HAP-1 (cell line): Measurements from ENCODE around the gene SDC3.
"Not testable (repeated sequence)": the region's sequence is repeated elsewhere in the genome, so short reads cannot be mapped to it uniquely, and the experiment has no call there.

Experiments used
- DNase-seq, 2 experiments: peaks; one replicate each; pipeline ENCODE4 v3.0.0-alpha.2; 2016 to 2020; ENCODE audit warnings: low spot score in 2 of 2
- H3K27me3 ChIP-seq: fragments of 250-450 bp; sonication (Bioruptor Pico); 2 replicates; pipeline ENCODE4 v1.5.1; 2020; ENCODE audit warnings: low read depth, mild to moderate bottlenecking, moderate library complexity
- H3K36me3 ChIP-seq: fragments of 250-450 bp; sonication (Bioruptor Pico); replicated peaks from 2 replicates; pipeline ENCODE4 v1.5.1; 2020; ENCODE audit warnings: mild to moderate bottlenecking
- H3K4me1 ChIP-seq: fragments of 250-450 bp; sonication (Bioruptor Pico); 2 replicates; pipeline ENCODE4 v1.5.1; 2020; ENCODE audit warnings: mild to moderate bottlenecking
- H3K4me3 ChIP-seq: fragments of 250-450 bp; sonication (Bioruptor Pico); 2 replicates; pipeline ENCODE4 v1.5.1; 2020; ENCODE audit warnings: mild to moderate bottlenecking, moderate library complexity
- H3K9me3 ChIP-seq: fragments of 250-450 bp; sonication (Bioruptor Pico); 2 replicates; pipeline ENCODE4 v1.5.1; 2020; ENCODE audit warnings: mild to moderate bottlenecking, moderate library complexity
- in situ Hi-C: fragments of 300-500 bp; cut with MboI; formaldehyde crosslinking; loops from 3 replicates; pipeline ENCODE4 v1.14.3; 2020; ENCODE audit warnings: low sequenced_read_pairs, inconsistent platforms, mixed read lengths

The SDC3 gene

DNA sequence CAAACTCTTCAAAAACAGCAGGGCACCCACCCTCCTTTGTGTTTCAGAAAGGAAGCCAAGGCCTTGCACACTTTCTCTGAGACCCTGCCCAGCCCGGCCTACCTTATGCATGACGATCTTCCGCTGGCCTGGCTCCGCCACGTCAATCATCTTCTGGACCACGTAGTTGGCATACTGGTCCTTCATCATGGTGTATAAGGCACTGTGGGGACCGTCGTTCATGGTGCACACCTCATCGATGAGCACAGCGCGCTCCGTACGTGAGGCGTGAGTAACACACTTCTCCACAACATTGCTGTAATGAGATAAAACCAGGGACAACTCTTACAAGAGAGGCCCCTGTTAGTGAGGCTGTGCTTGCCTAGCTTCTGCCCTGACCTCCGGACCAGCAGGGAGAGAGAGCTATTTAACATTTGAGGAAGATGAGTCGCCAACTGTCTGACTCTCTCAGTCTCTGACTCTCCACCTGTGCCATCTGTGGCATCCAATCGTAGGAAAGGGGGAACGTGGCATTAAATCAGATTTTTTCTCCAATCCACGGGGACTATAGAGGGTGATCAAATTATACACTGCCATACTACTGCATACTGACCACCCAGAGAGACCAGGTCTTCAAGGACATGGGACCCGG, 28.1 kb upstream of the SDC3 start:
- Histone ChIP-seq H3K27me3 (no peaks in the 10 kb centered on the region), H3K4me3 (no peak overlapping the region), H3K9me3 (no peaks in the 10 kb centered on the region), H3K36me3 (peaks cover 84% of the 10 kb centered on the region), H3K4me1 (no peaks in the 10 kb centered on the region)
- in situ Hi-C loops = no loop called here
- DNase-seq = no peak

DNA sequence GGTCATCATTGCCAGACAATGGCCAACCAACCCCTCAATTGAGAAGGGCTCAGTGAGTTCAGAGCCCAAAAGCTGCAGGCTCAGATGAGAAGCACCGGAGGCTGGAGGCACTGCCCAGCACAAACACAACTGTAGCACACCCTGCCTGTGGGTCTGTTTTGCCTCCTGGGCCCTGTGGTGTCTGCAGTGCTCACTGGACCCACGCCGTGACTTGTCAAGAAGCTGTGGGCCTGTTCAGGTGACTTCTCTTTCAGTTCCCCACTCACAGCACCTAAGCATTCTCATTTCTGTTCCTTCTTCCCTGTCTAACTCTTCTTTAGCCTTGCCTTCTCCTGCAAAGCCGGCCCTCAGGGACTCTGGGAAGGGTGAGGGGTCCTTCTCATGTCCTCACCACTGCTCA, 27.2 kb upstream of the SDC3 start:
- peaks cover 78% of the 10 kb centered on the region for H3K36me3 ChIP-seq
- H3K9me3 ChIP-seq, DNase-seq, in situ Hi-C loops, H3K27me3 ChIP-seq, H3K4me1 ChIP-seq, H3K4me3 ChIP-seq: not testable (repeated sequence)

DNA sequence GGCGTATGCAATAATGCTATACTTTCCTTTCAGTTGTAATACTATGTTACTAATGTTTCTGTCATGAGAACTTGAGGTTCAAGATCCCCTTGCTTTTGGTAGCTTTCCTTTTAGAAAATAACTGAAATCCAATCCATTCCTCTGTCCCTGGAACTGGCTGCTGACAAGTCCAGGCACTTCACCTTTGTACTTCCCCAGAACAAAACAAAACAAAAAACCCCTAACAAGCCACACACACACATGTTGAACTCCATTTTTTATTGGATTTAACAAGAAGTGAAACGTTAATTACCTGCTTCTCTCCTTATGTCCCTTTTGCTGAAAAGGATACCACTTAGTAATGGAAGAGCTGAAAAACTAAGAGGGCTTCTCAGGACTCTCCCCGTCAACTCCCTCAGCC, 26.1 kb upstream of the SDC3 start:
- Histone ChIP-seq H3K27me3 (no peaks in the 10 kb centered on the region), H3K36me3 (peaks cover 67% of the 10 kb centered on the region), H3K4me3 (no peak overlapping the region), H3K9me3 (no peaks in the 10 kb centered on the region), H3K4me1 (no peaks in the 10 kb centered on the region)
- DNase-seq = no peak
- in situ Hi-C loops = no loop called here

DNA sequence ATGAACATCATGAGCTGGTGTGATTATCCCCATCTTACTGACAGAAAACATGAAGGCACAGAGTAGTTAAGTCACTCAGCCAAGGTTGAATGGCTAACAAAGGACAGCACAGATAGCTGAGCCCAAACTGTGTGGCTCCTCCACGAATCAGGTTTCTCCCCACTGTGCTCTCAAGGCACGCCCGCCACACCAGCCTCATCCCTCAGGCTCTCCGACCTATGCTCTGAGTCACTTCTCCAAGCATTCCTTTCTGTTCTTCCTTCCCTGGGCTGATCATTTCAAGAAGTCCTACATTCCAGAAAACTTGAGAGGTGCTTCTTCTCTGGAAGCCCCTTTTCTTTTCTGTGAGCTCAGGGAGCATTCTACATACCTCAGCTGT, 25.3 kb upstream of the SDC3 start:
- H3K36me3 ChIP-seq = peaks cover 59% of the 10 kb centered on the region
- no peaks in the 10 kb centered on the region for H3K9me3 ChIP-seq
- H3K27me3 ChIP-seq = no peaks in the 10 kb centered on the region
- no peak overlapping the region for H3K4me3 ChIP-seq
- H3K4me1 ChIP-seq = no peaks in the 10 kb centered on the region
- DNase-seq = no peak
- in situ Hi-C loops = no loop called here

DNA sequence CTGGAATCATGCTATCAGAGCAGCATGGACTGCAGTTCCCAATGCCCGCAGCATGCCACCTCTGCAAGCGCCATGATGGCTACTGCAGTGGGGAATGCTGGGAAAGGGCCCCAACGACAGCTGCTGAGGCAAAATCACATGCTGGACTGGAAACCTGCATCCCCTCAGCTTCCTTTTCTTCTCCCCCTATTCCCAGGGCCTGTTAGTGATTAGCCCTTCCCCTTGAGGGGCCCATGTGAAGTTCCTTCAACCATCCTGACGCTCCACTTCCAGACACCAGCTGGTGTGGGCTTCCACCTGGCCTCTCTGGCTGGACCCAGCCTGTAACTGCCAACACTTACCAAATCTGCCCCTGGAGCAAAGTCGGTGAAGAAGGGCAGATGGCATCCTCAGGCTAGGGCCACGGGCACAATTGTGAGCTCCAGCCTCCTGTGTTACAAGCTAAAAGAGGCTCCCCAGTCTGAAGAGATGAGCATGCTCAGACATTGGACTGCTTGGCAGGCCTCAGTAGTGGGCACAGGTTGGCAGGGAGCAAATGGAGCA, 22.1 kb upstream of the SDC3 start:
- Histone ChIP-seq H3K27me3 (no peaks in the 10 kb centered on the region), H3K4me3 (no peak overlapping the region), H3K36me3 (peaks cover 32% of the 10 kb centered on the region), H3K4me1 (peaks cover 10% of the 10 kb centered on the region), H3K9me3 (no peaks in the 10 kb centered on the region)
- in situ Hi-C loops = no loop called here
- DNase-seq = no peak

DNA sequence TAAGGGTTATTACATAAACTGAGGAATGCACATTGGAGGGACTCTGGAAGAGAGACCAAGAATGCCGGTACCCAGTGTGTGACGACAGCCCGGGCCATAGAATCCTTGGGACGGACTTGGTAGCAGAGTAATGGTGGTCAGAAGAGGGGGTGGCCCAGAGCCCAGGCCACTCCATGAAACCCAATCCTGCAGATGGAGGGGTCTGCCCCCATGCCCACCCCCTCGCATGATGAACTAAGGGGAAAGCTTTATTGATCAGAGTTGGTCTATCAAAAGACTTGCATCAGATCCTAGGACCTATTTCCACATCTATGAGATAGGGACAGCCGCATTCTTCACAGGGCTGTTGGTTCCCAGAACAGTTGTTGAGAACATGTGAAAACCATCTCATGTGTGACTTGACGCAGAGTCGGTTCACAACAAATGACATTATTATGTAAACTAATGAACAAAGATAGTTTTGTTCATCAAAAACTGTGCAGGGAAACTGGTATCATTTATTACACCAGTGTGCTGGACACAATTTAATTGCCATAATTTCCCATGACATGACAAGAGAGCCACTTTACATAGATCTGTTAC, 21.5 kb upstream of the SDC3 start:
- peaks cover 10% of the 10 kb centered on the region for H3K4me1 ChIP-seq
- H3K36me3 ChIP-seq = peaks cover 27% of the 10 kb centered on the region
- no peak for DNase-seq
- in situ Hi-C loops = no loop called here
- no peaks in the 10 kb centered on the region for H3K27me3 ChIP-seq
- no peak overlapping the region for H3K4me3 ChIP-seq
- H3K9me3 ChIP-seq = no peaks in the 10 kb centered on the region

DNA sequence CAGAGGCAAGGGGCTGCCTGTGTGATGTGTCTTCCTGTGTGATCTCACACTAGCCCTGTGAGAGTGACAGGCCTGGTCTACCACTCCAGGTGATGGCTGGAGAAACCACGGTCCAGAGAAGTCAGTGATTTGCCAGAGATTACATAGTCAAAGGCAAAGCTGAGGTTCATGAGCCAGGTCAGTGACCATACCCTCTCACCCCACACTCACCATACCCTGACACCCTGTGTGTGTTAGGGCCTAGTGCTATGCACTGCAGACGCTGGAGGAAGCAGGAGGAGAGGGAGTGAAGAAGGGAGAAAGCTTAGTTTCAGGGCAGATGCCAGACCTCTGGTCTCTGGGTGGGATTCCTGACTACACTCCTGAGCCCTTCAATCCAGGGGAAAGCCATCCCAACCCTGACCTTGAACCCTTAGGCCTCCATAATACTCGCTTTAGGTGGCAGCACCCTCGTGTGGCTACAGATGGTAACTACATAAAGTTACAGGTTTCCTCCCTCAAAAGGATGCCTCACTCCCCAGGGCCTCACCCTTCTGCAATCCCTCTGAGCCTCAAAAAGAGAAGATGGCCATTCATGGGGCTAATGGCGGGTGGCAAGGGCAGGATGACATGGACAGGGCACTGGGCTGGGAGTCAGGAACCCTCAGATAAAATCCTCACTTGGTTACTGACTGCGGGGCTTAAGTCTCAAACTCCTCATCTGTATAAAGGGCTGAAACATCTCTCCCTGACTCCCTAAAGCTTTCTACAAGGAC, 20.8 kb upstream of the SDC3 start:
- in situ Hi-C loops = no loop called here
- Histone ChIP-seq H3K36me3 (peaks cover 20% of the 10 kb centered on the region), H3K4me1 (peaks cover 10% of the 10 kb centered on the region), H3K27me3 (no peaks in the 10 kb centered on the region), H3K4me3 (no peak overlapping the region), H3K9me3 (no peaks in the 10 kb centered on the region)
- DNase-seq = peak; percentile 54 to 77

DNA sequence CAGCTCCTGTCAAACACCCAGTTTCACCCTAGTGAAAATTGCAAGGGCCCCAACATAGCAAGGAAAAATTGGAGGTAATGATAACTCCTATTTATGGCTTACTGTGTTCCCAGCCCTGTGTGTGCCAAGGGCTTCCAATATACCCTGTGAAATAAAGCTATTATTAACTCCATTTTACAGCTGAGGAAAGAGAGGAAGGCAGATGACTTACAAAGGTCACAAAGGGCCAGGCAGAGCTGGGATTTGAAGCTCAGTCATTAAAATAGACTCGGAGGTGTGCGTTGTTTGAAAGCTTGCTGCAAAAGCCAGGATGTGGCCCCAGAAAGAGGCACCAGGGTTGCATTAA, 20.2 kb upstream of the SDC3 start:
- no peak overlapping the region for H3K4me3 ChIP-seq
- H3K9me3 ChIP-seq = no peaks in the 10 kb centered on the region
- no peaks in the 10 kb centered on the region for H3K27me3 ChIP-seq
- in situ Hi-C loops = no loop called here
- H3K36me3 ChIP-seq = peaks cover 14% of the 10 kb centered on the region
- H3K4me1 ChIP-seq = peaks cover 10% of the 10 kb centered on the region
- no peak for DNase-seq

DNA sequence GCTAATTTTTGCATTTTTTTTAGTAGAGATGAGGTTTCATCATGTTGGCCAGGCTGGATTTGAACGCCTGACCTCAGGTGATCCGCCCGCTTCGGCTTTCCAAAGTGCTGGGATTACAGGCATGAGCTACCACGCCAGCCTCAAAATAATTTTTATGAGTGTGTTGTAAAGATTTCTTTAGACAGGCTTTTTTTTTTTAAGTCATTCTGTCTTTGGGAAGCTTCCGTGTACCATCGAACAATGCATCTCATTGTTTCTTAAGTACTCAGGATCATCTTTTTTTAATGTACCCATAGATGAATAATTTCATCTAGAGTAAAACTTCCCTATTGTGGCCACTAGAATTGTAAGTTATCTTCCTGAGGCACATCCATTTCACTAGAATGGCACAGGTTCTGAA, 19.6 kb upstream of the SDC3 start:
- DNase-seq = no peak
- H3K4me1 ChIP-seq = peaks cover 10% of the 10 kb centered on the region
- H3K4me3 ChIP-seq = no peak overlapping the region
- H3K36me3 ChIP-seq = peaks cover 8% of the 10 kb centered on the region
- in situ Hi-C loops = no loop called here
- 0 out of 2 replicates have a peak, but pooled peaks cover 2% of the 10 kb centered on the region for H3K27me3 ChIP-seq
- no peaks in the 10 kb centered on the region for H3K9me3 ChIP-seq

DNA sequence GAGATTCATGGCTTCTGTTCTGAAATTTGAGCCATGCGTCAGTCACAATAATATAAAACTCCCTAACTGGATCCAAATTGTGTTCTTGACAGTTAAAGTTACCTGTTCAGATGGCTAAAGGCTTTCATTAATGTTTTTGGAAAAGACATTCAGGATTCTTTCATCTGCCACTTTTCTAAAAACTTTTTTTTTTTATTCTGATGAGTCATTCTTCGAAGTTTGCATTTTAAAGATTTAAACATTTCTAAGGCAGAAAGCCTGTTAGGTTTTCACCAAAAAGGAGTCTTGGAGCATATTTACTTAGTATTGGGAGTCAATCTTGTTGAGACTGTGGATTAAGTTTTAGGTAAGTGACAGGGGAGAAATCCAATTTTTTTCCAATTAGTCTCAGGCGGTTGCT, 18.9 kb upstream of the SDC3 start:
- in situ Hi-C loops = no loop called here
- DNase-seq = no peak
- peaks cover 3% of the 10 kb centered on the region; the same call in 1 of the 2 replicates for H3K36me3 ChIP-seq
- H3K4me1 ChIP-seq = peaks cover 10% of the 10 kb centered on the region
- H3K9me3 ChIP-seq = no peaks in the 10 kb centered on the region
- 0 out of 2 replicates have a peak, but pooled peaks cover 2% of the 10 kb centered on the region for H3K27me3 ChIP-seq
- no peak overlapping the region for H3K4me3 ChIP-seq

DNA sequence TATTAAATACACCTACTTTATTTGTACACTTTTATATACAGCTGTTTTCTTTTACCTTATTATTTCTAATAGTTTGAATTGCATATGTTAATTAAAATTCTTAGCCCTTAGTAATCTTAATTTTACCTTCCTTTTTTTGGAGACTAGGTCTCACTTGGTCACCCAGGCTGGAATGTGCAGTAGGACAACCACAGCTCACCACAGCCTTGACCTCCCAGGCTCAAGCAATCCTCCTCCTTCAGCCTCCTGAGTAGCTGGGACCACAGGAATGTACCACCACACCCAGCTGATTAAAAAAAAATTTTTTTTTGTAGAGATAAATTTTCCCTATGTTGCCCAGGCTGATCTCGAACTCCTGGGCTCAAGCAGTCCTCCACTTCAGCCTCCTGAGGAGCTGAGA, 15.0 kb upstream of the SDC3 start:
- no peaks in the 10 kb centered on the region for H3K36me3 ChIP-seq
- 0 out of 2 replicates have a peak, but pooled peaks cover 2% of the 10 kb centered on the region for H3K27me3 ChIP-seq
- no peak for DNase-seq
- peaks cover 12% of the 10 kb centered on the region for H3K4me1 ChIP-seq
- H3K4me3 ChIP-seq = no peak overlapping the region
- H3K9me3 ChIP-seq = no peaks in the 10 kb centered on the region
- in situ Hi-C loops = loop anchor here (25.0 kb wide), 1 partner anchor 1686 kb away; the partner anchor contains the start of genes MECR and PTPRU

DNA sequence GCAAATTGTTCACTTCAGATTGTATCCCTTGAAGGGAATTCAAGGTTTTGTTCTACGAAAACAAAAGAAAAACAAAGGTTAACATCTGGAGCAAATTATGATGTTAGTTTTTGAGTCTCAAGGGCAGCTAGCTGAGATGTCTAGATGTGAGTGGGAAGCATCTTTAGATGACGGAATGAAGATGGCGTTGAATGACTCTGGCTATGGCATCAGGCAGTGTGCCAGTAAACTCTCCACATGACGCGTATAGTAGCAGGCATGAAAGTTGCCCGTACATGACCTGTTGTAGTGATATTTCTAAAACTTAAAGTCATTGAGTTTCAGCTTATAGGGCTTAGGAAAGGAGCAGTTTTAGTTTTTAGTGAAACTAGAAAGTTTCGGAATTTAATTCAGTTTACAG, 12.3 kb upstream of the SDC3 start:
- Histone ChIP-seq H3K4me3 (no peak overlapping the region), H3K4me1 (peaks cover 4% of the 10 kb centered on the region; the same call in 1 of the 2 replicates), H3K36me3 (no peaks in the 10 kb centered on the region), H3K9me3 (no peaks in the 10 kb centered on the region), H3K27me3 (0 out of 2 replicates have a peak, but pooled peaks cover 2% of the 10 kb centered on the region)
- peak in 1 of 2 experiments; percentile 7 for DNase-seq
- in situ Hi-C loops = loop anchor here (25.0 kb wide), 1 partner anchor 1684 kb away; the partner anchor contains the start of genes MECR and PTPRU

DNA sequence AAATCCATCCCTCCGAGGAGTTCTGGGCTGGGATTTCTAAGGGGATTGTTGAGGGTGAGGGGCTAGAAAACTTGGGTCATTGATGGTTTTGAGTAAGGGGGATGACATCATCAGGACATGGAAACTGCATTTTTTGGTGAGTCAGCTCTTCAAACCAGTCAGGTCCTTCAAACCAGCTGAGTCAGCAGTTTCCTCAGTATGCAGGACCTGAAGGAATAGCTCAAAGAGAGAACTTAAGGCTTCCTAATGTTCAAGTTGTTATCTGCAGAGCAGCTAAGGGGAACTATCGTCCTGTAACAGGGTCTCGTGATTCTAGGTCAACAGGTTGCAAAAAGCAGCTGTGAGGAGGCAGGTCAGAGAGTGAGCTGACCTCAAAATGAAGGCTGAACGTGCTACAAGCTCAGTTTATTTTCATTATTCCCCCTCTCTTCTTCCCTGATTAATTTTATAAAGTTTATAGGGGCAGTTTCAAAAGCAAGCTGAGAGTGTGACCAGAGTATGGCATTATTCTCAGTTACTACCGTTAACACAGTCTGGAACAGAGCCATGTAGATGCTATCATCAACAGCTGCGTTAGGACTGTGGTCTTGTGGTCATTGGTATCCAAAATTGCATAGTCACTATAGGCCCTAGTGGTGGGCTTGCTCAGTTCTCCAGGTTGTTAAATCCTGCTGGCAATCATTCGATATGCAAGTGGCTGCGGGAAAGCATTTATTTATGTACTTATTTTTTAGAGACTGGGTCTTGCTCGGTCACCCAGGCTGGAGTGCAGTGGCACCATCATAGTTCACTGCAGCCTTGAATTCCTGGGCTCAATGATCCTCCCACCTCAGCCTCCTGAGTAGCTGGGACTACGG, 10.7 kb upstream of the SDC3 start:
- Histone ChIP-seq H3K27me3 (0 out of 2 replicates have a peak, but pooled peaks cover 2% of the 10 kb centered on the region), H3K4me1 (peaks cover 4% of the 10 kb centered on the region; the same call in 1 of the 2 replicates), H3K4me3 (no peak overlapping the region), H3K9me3 (no peaks in the 10 kb centered on the region), H3K36me3 (no peaks in the 10 kb centered on the region)
- in situ Hi-C loops = loop anchor here (25.0 kb wide), 1 partner anchor 1682 kb away; the partner anchor contains the start of genes MECR and PTPRU
- peak in 1 of 2 experiments; percentile 9 for DNase-seq
